ENCODE data around the gene RNLS. TPM values are rescaled to one million over a fixed set of nuclear protein-coding genes. Genes with fewer than 3 reads are reported as not detected.

Gene RNLS
- polyA plus RNA-seq, 3 donors = 3.3 to 3.9 (median 3.7) TPM

- no peak overlapping the region for H3K4me3 Mint-ChIP-seq
Observed at GRCh38 chr10:88433565-88434186, 149.4 kb downstream of the RNLS start.

GRCh38 chr10:88431103-88431502 lies 152.0 kb downstream of the RNLS start:
- no peak overlapping the region for H3K4me2 ChIP-seq (replicated peaks; ENCODE audit: extremely low read depth, low read length, poor library complexity, severe bottlenecking)
- no peak overlapping the region for H2AFZ ChIP-seq (ENCODE audit: insufficient read depth, low read depth, low read length, poor library complexity, severe bottlenecking)
- H3K4me3 ChIP-seq (replicated peaks in 1 of 3; ENCODE audit: low read depth in 2 of 3, low read length in 3 of 3) = no peak overlapping the region
- H3K79me2 ChIP-seq (ENCODE audit: insufficient read depth, low read length) = no peaks in the 10 kb centered on the region
- H3K27me3 Mint-ChIP-seq (ENCODE audit: low read depth in 3 of 3) = no peaks in the 10 kb centered on the region
- H3K36me3 Mint-ChIP-seq = peaks cover 0 to 2% of the 10 kb centered on the region in 2 donors
- DNase-seq = no peak
- no peaks in the 10 kb centered on the region for H3K4me1 ChIP-seq (ENCODE audit: control insufficient read depth in 1 of 2, insufficient read depth in 2 of 2, low read length in 2 of 2)
- peaks cover 0 to 4% (median 0%) of the 10 kb centered on the region in 7 donors for H3K9me3 Mint-ChIP-seq
- H3K27ac ChIP-seq (ENCODE audit: low read depth in 1 of 2, low read length in 2 of 2) = no peak overlapping the region
- H3K36me3 ChIP-seq (replicated peaks in 1 of 2; ENCODE audit: control insufficient read depth in 1 of 2, insufficient read depth in 2 of 2, low read length in 2 of 2) = no peaks in the 10 kb centered on the region
- no CpG with 5 or more reads among the region's 1 CpG for WGBS (ENCODE audit: insufficient coverage)
- no peaks in the 10 kb centered on the region for H4K20me1 ChIP-seq (ENCODE audit: insufficient read depth, low read length)
- H3K4me3 Mint-ChIP-seq = no peak overlapping the region
- no peak overlapping the region for H3K9ac ChIP-seq (ENCODE audit: insufficient read depth, low read length, poor library complexity, severe bottlenecking)
- no peaks in the 10 kb centered on the region for H3K9me3 ChIP-seq (replicated peaks in 1 of 2; ENCODE audit: control insufficient read depth in 1 of 2, insufficient read depth in 1 of 2, low read length in 2 of 2)
- intact Hi-C loops (cut with micrococcal nuclease) = no loop called here
- H3K27me3 ChIP-seq (ENCODE audit: control insufficient read depth in 2 of 2, insufficient read depth in 2 of 2, low read length in 2 of 2) = no peaks in the 10 kb centered on the region
- no peak overlapping the region for H3K27ac Mint-ChIP-seq
- H3K4me1 Mint-ChIP-seq = peaks cover 3% of the 10 kb centered on the region
- TF ChIP-seq CTCF (IDR thresholded peaks at IDR 0.05) = no peak

More at GRCh38 chr10:88433565-88434186, 149.4 kb downstream of the RNLS start:
- Histone ChIP-seq H3K9me3 (replicated peaks in 1 of 2; ENCODE audit: control insufficient read depth in 1 of 2, insufficient read depth in 1 of 2, low read length in 2 of 2) (no peaks in the 10 kb centered on the region), H3K4me2 (replicated peaks; ENCODE audit: extremely low read depth, low read length, poor library complexity, severe bottlenecking) (no peak overlapping the region), H3K4me1 (ENCODE audit: control insufficient read depth in 1 of 2, insufficient read depth in 2 of 2, low read length in 2 of 2) (no peaks in the 10 kb centered on the region), H4K20me1 (ENCODE audit: insufficient read depth, low read length) (no peaks in the 10 kb centered on the region), H3K27ac (ENCODE audit: low read depth in 1 of 2, low read length in 2 of 2) (no peak overlapping the region), H3K27me3 (ENCODE audit: control insufficient read depth in 2 of 2, insufficient read depth in 2 of 2, low read length in 2 of 2) (no peaks in the 10 kb centered on the region), H3K9ac (ENCODE audit: insufficient read depth, low read length, poor library complexity, severe bottlenecking) (no peak overlapping the region), H3K36me3 (replicated peaks in 1 of 2; ENCODE audit: control insufficient read depth in 1 of 2, insufficient read depth in 2 of 2, low read length in 2 of 2) (no peaks in the 10 kb centered on the region), H2AFZ (ENCODE audit: insufficient read depth, low read depth, low read length, poor library complexity, severe bottlenecking) (no peak overlapping the region), H3K79me2 (ENCODE audit: insufficient read depth, low read length) (no peaks in the 10 kb centered on the region), H3K4me3 (replicated peaks in 1 of 3; ENCODE audit: low read depth in 2 of 3, low read length in 3 of 3) (no peak overlapping the region)
- no peak for TF ChIP-seq CTCF (IDR thresholded peaks at IDR 0.05)
- WGBS (ENCODE audit: insufficient coverage) = no CpG with 5 or more reads among the region's 2 CpGs
- H3K9me3 Mint-ChIP-seq = peaks cover 0 to 4% (median 0%) of the 10 kb centered on the region in 7 donors
- no peaks in the 10 kb centered on the region for H3K27me3 Mint-ChIP-seq (ENCODE audit: low read depth in 3 of 3)
- H3K36me3 Mint-ChIP-seq = peaks cover 0 to 2% of the 10 kb centered on the region in 2 donors
- intact Hi-C loops (cut with micrococcal nuclease) = no loop called here
- no peak overlapping the region for H3K27ac Mint-ChIP-seq
- DNase-seq = no peak
- H3K4me1 Mint-ChIP-seq = no peaks in the 10 kb centered on the region

All from CD14-positive monocyte (primary cell).